DND-41 (cell line): ENCODE data around the gene DDC.

Experiments
- EZH2 ChIP-seq: IDR thresholded peaks from 3 replicates; pipeline ENCODE4 v1.6.1; 2012; ENCODE audit warnings: borderline replicate concordance, low read depth, mild to moderate bottlenecking, moderate library complexity, low read length, inconsistent platforms; ENCODE audit not compliant: severe bottlenecking
- TF ChIP-seq, protein P1 (sequence below): IDR thresholded peaks from 2 replicates; pipeline ENCODE4 v1.5.1; 2012; ENCODE audit warnings: borderline replicate concordance, low read length, moderate library complexity, mild to moderate bottlenecking; ENCODE audit not compliant: poor library complexity, severe bottlenecking; ENCODE audit errors: extremely low read depth

GRCh38 chr7:50479743-50480517, 85.3 kb downstream of the DDC start:
- TF ChIP-seq, protein P1, sequence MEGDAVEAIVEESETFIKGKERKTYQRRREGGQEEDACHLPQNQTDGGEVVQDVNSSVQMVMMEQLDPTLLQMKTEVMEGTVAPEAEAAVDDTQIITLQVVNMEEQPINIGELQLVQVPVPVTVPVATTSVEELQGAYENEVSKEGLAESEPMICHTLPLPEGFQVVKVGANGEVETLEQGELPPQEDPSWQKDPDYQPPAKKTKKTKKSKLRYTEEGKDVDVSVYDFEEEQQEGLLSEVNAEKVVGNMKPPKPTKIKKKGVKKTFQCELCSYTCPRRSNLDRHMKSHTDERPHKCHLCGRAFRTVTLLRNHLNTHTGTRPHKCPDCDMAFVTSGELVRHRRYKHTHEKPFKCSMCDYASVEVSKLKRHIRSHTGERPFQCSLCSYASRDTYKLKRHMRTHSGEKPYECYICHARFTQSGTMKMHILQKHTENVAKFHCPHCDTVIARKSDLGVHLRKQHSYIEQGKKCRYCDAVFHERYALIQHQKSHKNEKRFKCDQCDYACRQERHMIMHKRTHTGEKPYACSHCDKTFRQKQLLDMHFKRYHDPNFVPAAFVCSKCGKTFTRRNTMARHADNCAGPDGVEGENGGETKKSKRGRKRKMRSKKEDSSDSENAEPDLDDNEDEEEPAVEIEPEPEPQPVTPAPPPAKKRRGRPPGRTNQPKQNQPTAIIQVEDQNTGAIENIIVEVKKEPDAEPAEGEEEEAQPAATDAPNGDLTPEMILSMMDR = no peak
- TF ChIP-seq EZH2 = no peak
